Neural cell (in vitro differentiated cells): ENCODE data around the gene ABHD14A. TPM values are rescaled to one million over a fixed set of nuclear protein-coding genes. Genes with fewer than 3 reads are reported as not detected.

Source experiments
- H2AFZ ChIP-seq: fragments of 200-600, 300-800 bp; sonication (generic), shearing (Covaris generic); 2 replicates; pipeline ENCODE4 v1.6.0; 2014; ENCODE audit warnings: low read depth, mild to moderate bottlenecking, antibody characterized with exemption, low read length, moderate library complexity
- H3F3A ChIP-seq: fragments of 200-600 bp; shearing (Covaris generic); 2 replicates; pipeline ENCODE4 v1.6.1; 2016; ENCODE audit warnings: mild to moderate bottlenecking, moderate library complexity, mixed read lengths, antibody characterized with exemption, low read length; ENCODE audit not compliant: insufficient read depth, poor library complexity, severe bottlenecking
- H3K27ac ChIP-seq: fragments of 200-600, 300-800 bp; sonication (generic), shearing (Covaris generic); 2 replicates; pipeline ENCODE4 v1.5.1; 2014; ENCODE audit warnings: mild to moderate bottlenecking, low read length, moderate library complexity
- H3K27me3 ChIP-seq: fragments of 300-800, 200-600 bp; sonication (generic), shearing (Covaris generic); 2 replicates; pipeline ENCODE4 v1.6.0; 2014; ENCODE audit warnings: mild to moderate bottlenecking, low read depth, low read length, moderate library complexity; ENCODE audit not compliant: insufficient read depth
- H3K36me3 ChIP-seq: fragments of 300-800, 200-600 bp; sonication (generic), shearing (Covaris generic); 2 replicates; pipeline ENCODE4 v1.5.1; 2014; ENCODE audit warnings: mild to moderate bottlenecking, antibody characterized with exemption, low read length, moderate library complexity; ENCODE audit not compliant: insufficient read depth
- H3K4me2 ChIP-seq: fragments of 300-800, 200-600 bp; sonication (generic), shearing (Covaris generic); 2 replicates; pipeline ENCODE4 v1.6.0; 2014; ENCODE audit warnings: mild to moderate bottlenecking, low read length
- H3K4me3 ChIP-seq: fragments of 300-800, 200-600 bp; sonication (generic), shearing (Covaris generic); 2 replicates; pipeline ENCODE4 v1.5.1; 2014; ENCODE audit warnings: mild to moderate bottlenecking, low read length, moderate library complexity
- H3K79me2 ChIP-seq: fragments of 200-600 bp; shearing (Covaris generic); replicated peaks from 2 replicates; pipeline ENCODE4 v1.6.0; 2014; ENCODE audit warnings: mild to moderate bottlenecking, low read length, moderate library complexity; ENCODE audit not compliant: insufficient read depth
- H3K9ac ChIP-seq: fragments of 300-800, 200-600 bp; sonication (generic), shearing (Covaris generic); 2 replicates; pipeline ENCODE4 v1.6.1; 2016; ENCODE audit warnings: mild to moderate bottlenecking, low read length, mixed read lengths
- H3K9me2 ChIP-seq: fragments of 200-600 bp; shearing (Covaris generic); 2 replicates; pipeline ENCODE4 v1.6.1; 2016; ENCODE audit warnings: mild to moderate bottlenecking, low read length, mixed read lengths; ENCODE audit not compliant: insufficient read depth
- H3K9me3 ChIP-seq: fragments of 200-600, 300-800 bp; sonication (generic), shearing (Covaris generic); 2 replicates; pipeline ENCODE4 v1.6.1; 2016; ENCODE audit warnings: mild to moderate bottlenecking, mixed run types, low read length, moderate library complexity, mixed read lengths
- H4K20me1 ChIP-seq: fragments of 200-600 bp; shearing (Covaris generic); 2 replicates; pipeline ENCODE4 v1.6.1; 2016; ENCODE audit warnings: mild to moderate bottlenecking, mixed run types; ENCODE audit not compliant: insufficient read depth
- EP300 ChIP-seq: fragments of 450-650 bp; conservative IDR thresholded peaks from 2 replicates; pipeline ENCODE4 v1.6.1; 2014; ENCODE audit warnings: antibody characterized with exemption, mild to moderate bottlenecking, moderate library complexity; ENCODE audit not compliant: poor library complexity, severe bottlenecking
- EZH2 ChIP-seq: fragments of 200-600, 300-800 bp; shearing (Covaris generic), sonication (generic); IDR thresholded peaks from 2 replicates; pipeline ENCODE4 v1.6.1; 2014; ENCODE audit warnings: antibody characterized with exemption, low read length, borderline replicate concordance, mild to moderate bottlenecking; ENCODE audit not compliant: insufficient read depth, poor library complexity, severe bottlenecking
- MXI1 ChIP-seq: fragments of 450-650 bp; conservative IDR thresholded peaks from 2 replicates; pipeline ENCODE4 v1.6.1; 2014; ENCODE audit warnings: antibody characterized with exemption, mild to moderate bottlenecking; ENCODE audit not compliant: poor library complexity, severe bottlenecking
- POLR2AphosphoS5 ChIP-seq: IDR thresholded peaks from 2 replicates; pipeline ENCODE4 v1.6.1; 2012
- RAD21 ChIP-seq: fragments of 450-650 bp; conservative IDR thresholded peaks from 2 replicates; pipeline ENCODE4 v1.6.1; 2014; ENCODE audit warnings: antibody characterized with exemption, mild to moderate bottlenecking, moderate library complexity
- REST ChIP-seq: IDR thresholded peaks from 2 replicates; pipeline ENCODE4 v1.6.1; 2012; ENCODE audit warnings: borderline replicate concordance
- SMC3 ChIP-seq: fragments of 450-650 bp; conservative IDR thresholded peaks from 2 replicates; pipeline ENCODE4 v1.6.1; 2014; ENCODE audit warnings: antibody characterized with exemption, mild to moderate bottlenecking, moderate library complexity; ENCODE audit not compliant: poor library complexity
- TAF1 ChIP-seq: IDR thresholded peaks from 2 replicates; pipeline ENCODE4 v1.6.1; 2012; ENCODE audit warnings: low read depth
- polyA plus RNA-seq: library from polyadenylated mRNA; depleted of rRNA; stranded (reverse); fragments of >200 nt; gene quantifications from 2 replicates; pipeline ENCODE4 v1.2.3, GENCODE V29; 2014
- TF ChIP-seq, protein P1 (sequence below): fragments of 450-650 bp; IDR thresholded peaks from 2 replicates; pipeline ENCODE4 v1.5.1; 2014; ENCODE audit warnings: antibody characterized with exemption, mild to moderate bottlenecking, moderate library complexity; ENCODE audit not compliant: poor library complexity, severe bottlenecking

The ABHD14A gene
- polyA plus RNA-seq, 1 donor from 2014 or later = 57.8 TPM

DNA sequence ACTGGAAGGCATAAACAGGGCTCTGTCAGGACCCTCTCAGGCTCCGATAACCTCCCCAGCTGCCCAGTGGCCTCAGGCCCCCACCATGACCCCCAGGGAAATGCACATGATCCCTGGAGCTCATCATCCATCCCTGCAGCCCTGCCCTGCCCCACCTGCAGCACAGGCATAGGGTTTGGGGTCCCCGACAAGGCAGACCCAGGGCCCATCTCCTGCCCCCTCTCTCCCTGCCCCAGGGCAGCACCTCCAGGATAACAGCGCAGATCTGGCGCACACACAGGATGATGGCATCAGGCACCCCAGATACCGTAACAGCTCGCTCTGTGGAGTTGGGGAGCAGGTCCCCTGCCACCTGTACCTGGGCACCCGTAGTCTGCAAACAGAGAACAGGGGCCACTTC, 15.2 kb upstream of the ABHD14A start:
- Histone ChIP-seq H3K79me2 (peaks cover 6% of the 10 kb centered on the region), H2AFZ (no peak overlapping the region), H3K9ac (no peak overlapping the region), H3K27ac (no peak overlapping the region), H3K9me2 (no peaks in the 10 kb centered on the region), H3K4me3 (no peak overlapping the region), H3K4me2 (no peak overlapping the region), H3K9me3 (no peaks in the 10 kb centered on the region), H4K20me1 (no peaks in the 10 kb centered on the region), H3K36me3 (no peaks in the 10 kb centered on the region), H3F3A (no peaks in the 10 kb centered on the region), H3K27me3 (peaks cover 14% of the 10 kb centered on the region)
- TF ChIP-seq RAD21 (no peak), MXI1 (no peak)
- TF ChIP-seq, protein P1, sequence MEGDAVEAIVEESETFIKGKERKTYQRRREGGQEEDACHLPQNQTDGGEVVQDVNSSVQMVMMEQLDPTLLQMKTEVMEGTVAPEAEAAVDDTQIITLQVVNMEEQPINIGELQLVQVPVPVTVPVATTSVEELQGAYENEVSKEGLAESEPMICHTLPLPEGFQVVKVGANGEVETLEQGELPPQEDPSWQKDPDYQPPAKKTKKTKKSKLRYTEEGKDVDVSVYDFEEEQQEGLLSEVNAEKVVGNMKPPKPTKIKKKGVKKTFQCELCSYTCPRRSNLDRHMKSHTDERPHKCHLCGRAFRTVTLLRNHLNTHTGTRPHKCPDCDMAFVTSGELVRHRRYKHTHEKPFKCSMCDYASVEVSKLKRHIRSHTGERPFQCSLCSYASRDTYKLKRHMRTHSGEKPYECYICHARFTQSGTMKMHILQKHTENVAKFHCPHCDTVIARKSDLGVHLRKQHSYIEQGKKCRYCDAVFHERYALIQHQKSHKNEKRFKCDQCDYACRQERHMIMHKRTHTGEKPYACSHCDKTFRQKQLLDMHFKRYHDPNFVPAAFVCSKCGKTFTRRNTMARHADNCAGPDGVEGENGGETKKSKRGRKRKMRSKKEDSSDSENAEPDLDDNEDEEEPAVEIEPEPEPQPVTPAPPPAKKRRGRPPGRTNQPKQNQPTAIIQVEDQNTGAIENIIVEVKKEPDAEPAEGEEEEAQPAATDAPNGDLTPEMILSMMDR = no peak

DNA sequence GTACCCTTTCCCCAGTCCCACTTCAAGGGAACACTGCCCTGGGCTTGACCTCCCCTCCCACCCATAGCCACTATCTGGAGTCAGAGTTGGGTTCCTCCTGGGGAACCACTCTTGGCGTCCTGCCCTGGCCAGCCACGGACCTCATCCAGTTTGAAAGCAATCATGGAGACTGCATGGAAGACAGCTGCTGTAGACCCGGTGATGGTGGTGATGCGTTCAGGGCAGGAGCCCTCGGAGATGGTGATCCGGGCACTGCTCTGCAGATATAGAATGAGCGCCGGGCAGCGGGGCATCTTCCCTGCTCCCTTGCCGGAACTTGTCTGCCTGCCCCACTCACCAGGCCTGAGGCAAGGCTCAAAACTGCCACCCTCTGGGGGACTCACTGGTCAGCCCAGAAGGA, 14.5 kb upstream of the ABHD14A start:
- Histone ChIP-seq H3K79me2 (peaks cover 14% of the 10 kb centered on the region), H3F3A (no peaks in the 10 kb centered on the region), H2AFZ (no peak overlapping the region), H4K20me1 (no peaks in the 10 kb centered on the region), H3K9ac (no peak overlapping the region), H3K9me3 (no peaks in the 10 kb centered on the region), H3K36me3 (no peaks in the 10 kb centered on the region), H3K4me3 (no peak overlapping the region), H3K9me2 (no peaks in the 10 kb centered on the region), H3K27me3 (peaks cover 9% of the 10 kb centered on the region), H3K4me2 (no peak overlapping the region), H3K27ac (no peak overlapping the region)
- no peak for TF ChIP-seq EZH2
- no peak for TF ChIP-seq RAD21
- no peak for TF ChIP-seq REST
- no peak for TF ChIP-seq POLR2AphosphoS5

- Histone ChIP-seq H3K4me3 (no peak overlapping the region), H3K27me3 (peaks cover 7% of the 10 kb centered on the region), H3K4me2 (no peak overlapping the region), H2AFZ (no peak overlapping the region), H3K9ac (no peak overlapping the region), H3K36me3 (no peaks in the 10 kb centered on the region), H3K9me2 (no peaks in the 10 kb centered on the region), H4K20me1 (no peaks in the 10 kb centered on the region), H3K9me3 (no peaks in the 10 kb centered on the region), H3F3A (no peaks in the 10 kb centered on the region), H3K79me2 (peaks cover 20% of the 10 kb centered on the region), H3K27ac (no peak overlapping the region)
- TF ChIP-seq, protein P1 = no peak
- TF ChIP-seq POLR2AphosphoS5 = no peak
- no peak for TF ChIP-seq TAF1
- TF ChIP-seq RAD21 = no peak
- TF ChIP-seq MXI1 = no peak
- TF ChIP-seq EP300 = no peak
- no peak for TF ChIP-seq REST
- no peak for TF ChIP-seq SMC3
- TF ChIP-seq EZH2 = no peak
Observed at GRCh38 chr3:51961011-51961410, 13.9 kb upstream of the ABHD14A start.
